ENCODE results near the gene WDR82. TPM values are rescaled to one million over a fixed set of nuclear protein-coding genes. Genes with fewer than 3 reads are reported as not detected.

Gene WDR82
- total and polyA plus RNA-seq, 9 of the 15 experiments (the other 6 are each of a cell fraction or from before 2014, with no cell fraction given): 6.4 to 62.9 (median 37.1) TPM

DNA sequence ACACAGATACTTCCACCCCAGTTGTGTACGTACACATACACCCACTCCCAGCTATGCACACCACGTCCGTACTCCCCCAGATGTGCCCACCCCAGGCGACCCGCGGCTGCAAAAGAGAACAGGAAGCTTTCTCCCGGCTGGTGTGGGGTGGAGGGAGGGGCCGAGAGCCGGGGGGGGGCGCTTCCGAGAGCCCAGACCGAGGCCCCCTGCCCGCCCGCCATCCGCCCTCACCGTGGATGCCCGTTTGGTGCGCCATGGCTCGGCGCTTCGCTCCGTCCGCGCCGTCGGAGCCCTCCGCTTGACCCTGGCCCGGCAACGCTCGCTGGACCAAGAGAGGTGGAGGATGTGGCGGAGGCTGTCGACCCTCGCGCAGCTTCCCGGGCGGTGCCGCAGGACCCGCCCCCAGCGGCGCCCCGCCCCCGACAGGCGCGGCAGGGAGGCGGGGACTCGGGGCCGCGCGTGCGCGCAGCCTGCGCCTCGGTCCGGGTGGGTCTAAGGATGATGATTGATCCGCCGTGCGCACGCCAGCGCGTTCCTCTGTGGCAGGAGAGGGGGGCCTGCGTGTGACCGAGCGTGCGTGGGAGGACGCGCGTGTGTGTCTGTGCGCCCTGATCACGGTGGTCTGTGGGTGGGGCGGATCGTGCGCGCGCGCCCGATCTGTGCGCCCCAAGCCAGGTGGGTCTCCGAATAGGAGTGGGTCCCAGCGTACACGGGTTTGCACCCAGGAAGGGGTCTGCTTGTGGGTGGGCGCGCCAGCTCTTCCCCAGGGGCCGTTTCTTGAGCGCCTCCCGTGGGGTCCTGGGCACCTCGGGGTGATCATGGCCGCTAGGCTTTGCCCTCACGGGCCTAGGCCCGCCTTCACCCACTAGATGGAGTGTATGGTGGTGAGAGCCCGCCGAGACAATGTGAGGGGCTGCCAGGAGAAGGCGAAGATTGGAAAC is 39.4 kb downstream of the WDR82 start, which contains the start of gene TWF2 (continued):
- TF ChIP-seq, protein P1, sequence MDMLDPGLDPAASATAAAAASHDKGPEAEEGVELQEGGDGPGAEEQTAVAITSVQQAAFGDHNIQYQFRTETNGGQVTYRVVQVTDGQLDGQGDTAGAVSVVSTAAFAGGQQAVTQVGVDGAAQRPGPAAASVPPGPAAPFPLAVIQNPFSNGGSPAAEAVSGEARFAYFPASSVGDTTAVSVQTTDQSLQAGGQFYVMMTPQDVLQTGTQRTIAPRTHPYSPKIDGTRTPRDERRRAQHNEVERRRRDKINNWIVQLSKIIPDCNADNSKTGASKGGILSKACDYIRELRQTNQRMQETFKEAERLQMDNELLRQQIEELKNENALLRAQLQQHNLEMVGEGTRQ (CRISPR knock-in tag; IDR thresholded peaks at IDR 0.05): no peak
- TF ChIP-seq ZNF224 (CRISPR knock-in tag; IDR thresholded peaks at IDR 0.05): no peak
- TF ChIP-seq HNRNPL (IDR thresholded peaks at IDR 0.05; ENCODE audit: low read depth, low read length): peak; percentile 46; the same call in 1 of the 2 replicates
- no peak for TF ChIP-seq ATF1 (CRISPR knock-in tag; IDR thresholded peaks at IDR 0.05)
- TF ChIP-seq ATF1 (tag; IDR thresholded peaks at IDR 0.05): 0 out of 2 replicates have a peak, but pooled peaks have one; percentile 26
- no peak for TF ChIP-seq BRF1 (IDR thresholded peaks at IDR 0.05; ENCODE audit: borderline replicate concordance, extremely low read depth, insufficient read length)
- TF ChIP-seq ZNF444 (CRISPR knock-in tag; IDR thresholded peaks at IDR 0.05): no peak
- peak; percentile 36; the same call in 1 of the 2 replicates for TF ChIP-seq MTA3 (IDR thresholded peaks at IDR 0.05; ENCODE audit: borderline replicate concordance)
- no peak for TF ChIP-seq ZC3H8 (IDR thresholded peaks at IDR 0.05)
- TF ChIP-seq NELFE (IDR thresholded peaks at IDR 0.05; ENCODE audit: insufficient read depth, insufficient read length): no peak
- no peak for TF ChIP-seq ZNF354B (CRISPR knock-in tag; IDR thresholded peaks at IDR 0.05)
- TF ChIP-seq, protein P2, sequence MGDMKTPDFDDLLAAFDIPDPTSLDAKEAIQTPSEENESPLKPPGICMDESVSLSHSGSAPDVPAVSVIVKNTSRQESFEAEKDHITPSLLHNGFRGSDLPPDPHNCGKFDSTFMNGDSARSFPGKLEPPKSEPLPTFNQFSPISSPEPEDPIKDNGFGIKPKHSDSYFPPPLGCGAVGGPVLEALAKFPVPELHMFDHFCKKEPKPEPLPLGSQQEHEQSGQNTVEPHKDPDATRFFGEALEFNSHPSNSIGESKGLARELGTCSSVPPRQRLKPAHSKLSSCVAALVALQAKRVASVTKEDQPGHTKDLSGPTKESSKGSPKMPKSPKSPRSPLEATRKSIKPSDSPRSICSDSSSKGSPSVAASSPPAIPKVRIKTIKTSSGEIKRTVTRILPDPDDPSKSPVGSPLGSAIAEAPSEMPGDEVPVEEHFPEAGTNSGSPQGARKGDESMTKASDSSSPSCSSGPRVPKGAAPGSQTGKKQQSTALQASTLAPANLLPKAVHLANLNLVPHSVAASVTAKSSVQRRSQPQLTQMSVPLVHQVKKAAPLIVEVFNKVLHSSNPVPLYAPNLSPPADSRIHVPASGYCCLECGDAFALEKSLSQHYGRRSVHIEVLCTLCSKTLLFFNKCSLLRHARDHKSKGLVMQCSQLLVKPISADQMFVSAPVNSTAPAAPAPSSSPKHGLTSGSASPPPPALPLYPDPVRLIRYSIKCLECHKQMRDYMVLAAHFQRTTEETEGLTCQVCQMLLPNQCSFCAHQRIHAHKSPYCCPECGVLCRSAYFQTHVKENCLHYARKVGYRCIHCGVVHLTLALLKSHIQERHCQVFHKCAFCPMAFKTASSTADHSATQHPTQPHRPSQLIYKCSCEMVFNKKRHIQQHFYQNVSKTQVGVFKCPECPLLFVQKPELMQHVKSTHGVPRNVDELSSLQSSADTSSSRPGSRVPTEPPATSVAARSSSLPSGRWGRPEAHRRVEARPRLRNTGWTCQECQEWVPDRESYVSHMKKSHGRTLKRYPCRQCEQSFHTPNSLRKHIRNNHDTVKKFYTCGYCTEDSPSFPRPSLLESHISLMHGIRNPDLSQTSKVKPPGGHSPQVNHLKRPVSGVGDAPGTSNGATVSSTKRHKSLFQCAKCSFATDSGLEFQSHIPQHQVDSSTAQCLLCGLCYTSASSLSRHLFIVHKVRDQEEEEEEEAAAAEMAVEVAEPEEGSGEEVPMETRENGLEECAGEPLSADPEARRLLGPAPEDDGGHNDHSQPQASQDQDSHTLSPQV (IDR thresholded peaks at IDR 0.05): peak; percentile 39; the same call in 1 of the 2 replicates
- no peak for TF ChIP-seq ZNF717 (CRISPR knock-in tag; IDR thresholded peaks at IDR 0.05)
- TF ChIP-seq HNRNPLL (IDR thresholded peaks at IDR 0.05; ENCODE audit: low read depth, low read length, poor library complexity, severe bottlenecking): peak; percentile 35
- TF ChIP-seq, protein P3, sequence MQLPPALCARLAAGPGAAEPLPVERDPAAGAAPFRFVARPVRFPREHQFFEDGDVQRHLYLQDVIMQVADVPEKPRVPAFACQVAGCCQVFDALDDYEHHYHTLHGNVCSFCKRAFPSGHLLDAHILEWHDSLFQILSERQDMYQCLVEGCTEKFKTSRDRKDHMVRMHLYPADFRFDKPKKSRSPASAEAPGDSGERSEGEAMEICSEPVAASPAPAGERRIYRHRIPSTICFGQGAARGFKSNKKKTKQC (CRISPR knock-in tag; IDR thresholded peaks at IDR 0.05): 0 out of 2 replicates have a peak, but pooled peaks have one; percentile 44
- TF ChIP-seq, protein P4, sequence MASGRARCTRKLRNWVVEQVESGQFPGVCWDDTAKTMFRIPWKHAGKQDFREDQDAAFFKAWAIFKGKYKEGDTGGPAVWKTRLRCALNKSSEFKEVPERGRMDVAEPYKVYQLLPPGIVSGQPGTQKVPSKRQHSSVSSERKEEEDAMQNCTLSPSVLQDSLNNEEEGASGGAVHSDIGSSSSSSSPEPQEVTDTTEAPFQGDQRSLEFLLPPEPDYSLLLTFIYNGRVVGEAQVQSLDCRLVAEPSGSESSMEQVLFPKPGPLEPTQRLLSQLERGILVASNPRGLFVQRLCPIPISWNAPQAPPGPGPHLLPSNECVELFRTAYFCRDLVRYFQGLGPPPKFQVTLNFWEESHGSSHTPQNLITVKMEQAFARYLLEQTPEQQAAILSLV (tag; IDR thresholded peaks at IDR 0.05): no peak
- no peak for TF ChIP-seq ASH1L (IDR thresholded peaks at IDR 0.05; ENCODE audit: borderline replicate concordance, low read depth, partially characterized antibody)
